Mammary epithelial cell (primary cell): ENCODE data around the gene CCNK.

Experiments used
- EZH2 ChIP-seq: IDR thresholded peaks from 2 replicates; pipeline ENCODE4 v1.6.1; 2012; ENCODE audit warnings: low read length, inconsistent platforms, borderline replicate concordance
- TF ChIP-seq, protein P1 (sequence below), 2 donors: IDR thresholded peaks in 1 of 2; conservative IDR thresholded peaks in 1 of 2; 2 replicates each; pipeline ENCODE4 v1.5.1; 2011 to 2012; ENCODE audit warnings: inconsistent platforms in 2 of 2, low read length in 2 of 2, mild to moderate bottlenecking in 2 of 2, control low read depth in 1 of 2, low read depth in 1 of 2; ENCODE audit not compliant: insufficient read depth in 1 of 2; ENCODE audit errors: extremely low read depth in 1 of 2

DNA sequence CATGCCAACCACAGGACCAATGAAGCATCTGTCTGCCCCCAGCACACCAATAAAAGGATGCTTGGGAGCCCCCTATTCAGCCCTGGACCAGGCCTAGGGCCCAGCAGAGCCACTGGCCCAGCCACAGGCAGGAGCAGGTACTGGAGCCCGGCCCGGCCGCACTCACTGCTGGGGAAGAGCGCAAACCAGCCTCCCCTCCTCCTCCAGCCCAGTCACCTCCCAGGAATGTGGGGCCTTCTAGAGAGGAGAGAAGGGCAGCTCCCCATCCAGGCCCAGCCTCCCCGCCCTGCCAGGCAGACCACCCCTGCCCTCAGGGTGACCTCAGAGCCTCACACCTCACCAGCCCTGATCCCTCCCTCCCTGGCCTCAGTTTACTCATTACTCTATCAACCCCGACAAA is 56.2 kb downstream of the CCNK start:
- TF ChIP-seq, protein P1, sequence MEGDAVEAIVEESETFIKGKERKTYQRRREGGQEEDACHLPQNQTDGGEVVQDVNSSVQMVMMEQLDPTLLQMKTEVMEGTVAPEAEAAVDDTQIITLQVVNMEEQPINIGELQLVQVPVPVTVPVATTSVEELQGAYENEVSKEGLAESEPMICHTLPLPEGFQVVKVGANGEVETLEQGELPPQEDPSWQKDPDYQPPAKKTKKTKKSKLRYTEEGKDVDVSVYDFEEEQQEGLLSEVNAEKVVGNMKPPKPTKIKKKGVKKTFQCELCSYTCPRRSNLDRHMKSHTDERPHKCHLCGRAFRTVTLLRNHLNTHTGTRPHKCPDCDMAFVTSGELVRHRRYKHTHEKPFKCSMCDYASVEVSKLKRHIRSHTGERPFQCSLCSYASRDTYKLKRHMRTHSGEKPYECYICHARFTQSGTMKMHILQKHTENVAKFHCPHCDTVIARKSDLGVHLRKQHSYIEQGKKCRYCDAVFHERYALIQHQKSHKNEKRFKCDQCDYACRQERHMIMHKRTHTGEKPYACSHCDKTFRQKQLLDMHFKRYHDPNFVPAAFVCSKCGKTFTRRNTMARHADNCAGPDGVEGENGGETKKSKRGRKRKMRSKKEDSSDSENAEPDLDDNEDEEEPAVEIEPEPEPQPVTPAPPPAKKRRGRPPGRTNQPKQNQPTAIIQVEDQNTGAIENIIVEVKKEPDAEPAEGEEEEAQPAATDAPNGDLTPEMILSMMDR (conservative IDR thresholded peaks at IDR 0.05 in 1 of 2, IDR thresholded peaks at IDR 0.05 in 1 of 2; ENCODE audit: extremely low read depth in 1 of 2, insufficient read depth in 1 of 2, low read depth in 1 of 2, low read length in 2 of 2): no peak
- TF ChIP-seq EZH2: no peak
